H9 (cell line): ENCODE data around the gene CLIP1. TPM values are rescaled to one million over a fixed set of nuclear protein-coding genes. Genes with fewer than 3 reads are reported as not detected.

Source experiments
- DNase-seq: peaks from one replicate; pipeline ENCODE4 v3.0.0-alpha.2; 2017
- H2AFZ ChIP-seq: one replicate; pipeline ENCODE4 v1.6.1; 2013; ENCODE audit warnings: mild to moderate bottlenecking, low read length, control low read depth, moderate library complexity
- H2AK5ac ChIP-seq: 2 replicates; pipeline ENCODE4 v1.6.1; 2013; ENCODE audit warnings: low read length, control low read depth, mixed read lengths; ENCODE audit not compliant: insufficient read length
- H2BK120ac ChIP-seq: one replicate; pipeline ENCODE4 v1.6.1; 2013; ENCODE audit warnings: low read depth, mild to moderate bottlenecking, low read length, control low read depth, inconsistent platforms; ENCODE audit not compliant: poor library complexity, severe bottlenecking
- H2BK12ac ChIP-seq: 2 replicates; pipeline ENCODE4 v1.6.1; 2013; ENCODE audit warnings: low read length, control low read depth, mixed read lengths, low read depth; ENCODE audit not compliant: insufficient read length
- H2BK15ac ChIP-seq: 2 replicates; pipeline ENCODE4 v1.6.1; 2013; ENCODE audit warnings: low read depth, low read length, control low read depth
- H2BK20ac ChIP-seq: one replicate; pipeline ENCODE4 v1.6.1; 2013; ENCODE audit warnings: low read depth, mild to moderate bottlenecking, low read length, control low read depth, inconsistent platforms; ENCODE audit not compliant: poor library complexity, severe bottlenecking
- H2BK5ac ChIP-seq: 2 replicates; pipeline ENCODE4 v1.6.1; 2013; ENCODE audit warnings: low read length, control low read depth, mixed read lengths; ENCODE audit not compliant: insufficient read length
- H3K14ac ChIP-seq: 2 replicates; pipeline ENCODE4 v1.6.1; 2013; ENCODE audit warnings: low read length, control low read depth; ENCODE audit not compliant: insufficient read depth
- H3K18ac ChIP-seq: 2 replicates; pipeline ENCODE4 v1.6.1; 2013; ENCODE audit warnings: low read depth, mild to moderate bottlenecking, mixed read lengths, low read length, control low read depth; ENCODE audit not compliant: insufficient read length
- H3K23ac ChIP-seq: 2 replicates; pipeline ENCODE4 v1.6.1; 2013; ENCODE audit warnings: low read length, control low read depth, mixed read lengths, low read depth; ENCODE audit not compliant: insufficient read length
- H3K23me2 ChIP-seq: 2 replicates; pipeline ENCODE4 v1.6.1; 2013; ENCODE audit warnings: low read depth, mild to moderate bottlenecking, mixed read lengths, low read length, control low read depth; ENCODE audit not compliant: insufficient read length, poor library complexity, severe bottlenecking
- H3K27ac ChIP-seq: 2 replicates; pipeline ENCODE4 v1.5.1; 2013; ENCODE audit warnings: low read length, control low read depth, mixed read lengths, low read depth; ENCODE audit not compliant: insufficient read length
- H3K27me3 ChIP-seq: 2 replicates; pipeline ENCODE4 v1.6.1; 2013; ENCODE audit warnings: low read length, control low read depth, inconsistent platforms; ENCODE audit not compliant: insufficient read depth
- H3K4ac ChIP-seq: 2 replicates; pipeline ENCODE4 v1.6.1; 2013; ENCODE audit warnings: low read depth, mild to moderate bottlenecking, control low read depth, inconsistent platforms, low read length, moderate library complexity
- H3K4me1 ChIP-seq: 2 replicates; pipeline ENCODE4 v1.6.1; 2013; ENCODE audit warnings: low read length, control low read depth, inconsistent platforms; ENCODE audit not compliant: insufficient read depth
- H3K4me2 ChIP-seq: 2 replicates; pipeline ENCODE4 v1.6.1; 2013; ENCODE audit warnings: low read length, control low read depth, mixed read lengths; ENCODE audit not compliant: insufficient read length, insufficient read depth
- H3K56ac ChIP-seq: 2 replicates; pipeline ENCODE4 v1.6.1; 2013; ENCODE audit warnings: low read depth, mild to moderate bottlenecking, mixed read lengths, low read length, control low read depth; ENCODE audit not compliant: insufficient read length
- H3K79me1 ChIP-seq: 2 replicates; pipeline ENCODE4 v1.6.1; 2013; ENCODE audit warnings: low read depth, mild to moderate bottlenecking, moderate library complexity, low read length, control low read depth, inconsistent platforms; ENCODE audit not compliant: insufficient read depth, poor library complexity, severe bottlenecking
- H3K79me2 ChIP-seq: 2 replicates; pipeline ENCODE4 v1.6.1; 2013; ENCODE audit warnings: low read length, control low read depth, inconsistent platforms; ENCODE audit not compliant: insufficient read depth
- H3K9ac ChIP-seq: 2 replicates; pipeline ENCODE4 v1.6.1; 2013; ENCODE audit warnings: low read length, control low read depth, mixed read lengths; ENCODE audit not compliant: insufficient read length; ENCODE audit errors: extremely low read depth
- H3K9me3 ChIP-seq: one replicate; pipeline ENCODE4 v1.6.1; 2013; ENCODE audit warnings: low read depth, low read length, inconsistent platforms; ENCODE audit not compliant: control insufficient read depth
- H3T11ph ChIP-seq: one replicate; pipeline ENCODE4 v1.6.1; 2013; ENCODE audit warnings: mild to moderate bottlenecking, low read length, control low read depth, inconsistent platforms
- H4K20me1 ChIP-seq: one replicate; pipeline ENCODE4 v1.6.1; 2013; ENCODE audit not compliant: control insufficient read depth, insufficient read length, insufficient read depth
- H4K5ac ChIP-seq: 2 replicates; pipeline ENCODE4 v1.6.1; 2013; ENCODE audit warnings: low read depth, mild to moderate bottlenecking, mixed read lengths, low read length, control low read depth; ENCODE audit not compliant: insufficient read length
- H4K8ac ChIP-seq: replicated peaks from 2 replicates; pipeline ENCODE4 v1.6.1; 2013; ENCODE audit warnings: low read length, control low read depth, mixed read lengths, low read depth; ENCODE audit not compliant: insufficient read length
- H4K91ac ChIP-seq: 2 replicates; pipeline ENCODE4 v1.6.1; 2013; ENCODE audit warnings: low read depth, mild to moderate bottlenecking, moderate library complexity, mixed read lengths, low read length, control low read depth; ENCODE audit not compliant: insufficient read length
- H3K27ac Mint-ChIP-seq, 3 experiments: 2 replicates in 2 of 3; 3 replicates in 1 of 3; pipeline ENCODE4 v1.8.0; 2020 to 2021; ENCODE audit warnings: mixed read lengths in 3 of 3, mild to moderate bottlenecking in 1 of 3, moderate library complexity in 1 of 3
- H3K27me3 Mint-ChIP-seq: 2 replicates; pipeline ENCODE4 v1.8.0; 2021; ENCODE audit warnings: low read depth, mild to moderate bottlenecking, moderate library complexity, mixed read lengths
- H3K36me3 Mint-ChIP-seq, 3 experiments: 2 replicates in 2 of 3; 3 replicates in 1 of 3; pipeline ENCODE4 v1.8.0; 2020 to 2021; ENCODE audit warnings: low read depth in 3 of 3, mixed read lengths in 3 of 3; ENCODE audit not compliant: insufficient read depth in 1 of 3
- H3K4me1 Mint-ChIP-seq, 2 experiments: 2 replicates each; pipeline ENCODE4 v1.8.0; 2020; ENCODE audit warnings: mixed read lengths in 2 of 2
- H3K4me3 Mint-ChIP-seq, 2 experiments: 2 replicates in 1 of 2; 3 replicates in 1 of 2; pipeline ENCODE4 v1.8.0; 2020 to 2021; ENCODE audit warnings: mild to moderate bottlenecking in 2 of 2, mixed read lengths in 2 of 2, moderate library complexity in 1 of 2
- H3K9me3 Mint-ChIP-seq, 2 experiments: 2 replicates in 1 of 2; 3 replicates in 1 of 2; pipeline ENCODE4 v1.8.0; 2020; ENCODE audit warnings: mild to moderate bottlenecking in 2 of 2, mixed read lengths in 2 of 2, moderate library complexity in 1 of 2
- WGBS: extraction: QIAGEN DNeasy Blood & Tissue Kit; methylation state at CpG from one replicate; pipeline ENCODE4 v1.1.7; 2013; ENCODE audit warnings: missing lambda C conversion rate, low lambda C conversion rate, mixed read lengths; ENCODE audit not compliant: insufficient read length; ENCODE audit errors: extremely low coverage; 5-methylcytosine and 5-hydroxymethylcytosine counted together
- total RNA-seq: library from RNA; stranded (reverse); gene quantifications from 2 replicates; pipeline ENCODE4 v1.2.1, GENCODE V29; 2021
- TF ChIP-seq, protein P1 (sequence below): fragments of 200-600 bp; sonication (generic); conservative IDR thresholded peaks from 3 replicates; pipeline ENCODE4 v1.8.0; 2021; ENCODE audit warnings: antibody characterized with exemption, mild to moderate bottlenecking

Gene CLIP1
- total RNA-seq, 1 experiment from 2014 or later, result 23.6 TPM

GRCh38 chr12:122318607-122319605 is 103.6 kb downstream of the CLIP1 start:
- Histone ChIP-seq H3K79me1 (no peaks in the 10 kb centered on the region), H2AFZ (no peak overlapping the region), H4K20me1 (no peaks in the 10 kb centered on the region), H3K27ac (no peak overlapping the region), H3K79me2 (no peaks in the 10 kb centered on the region; the same call in 1 of the 2 replicates), H3K9ac (no peak overlapping the region), H3K4me1 (no peaks in the 10 kb centered on the region), H2BK20ac (no peak overlapping the region), H4K8ac (no peak overlapping the region), H3K4ac (no peak overlapping the region), H4K91ac (no peak overlapping the region), H3K4me2 (no peak overlapping the region), H2BK5ac (no peak overlapping the region), H3K9me3 (no peaks in the 10 kb centered on the region), H2AK5ac (no peak overlapping the region), H3K14ac (no peak overlapping the region), H2BK120ac (no peak overlapping the region), H3K23me2 (no peaks in the 10 kb centered on the region), H3K27me3 (no peaks in the 10 kb centered on the region), H3T11ph (no peak overlapping the region), H2BK15ac (no peak overlapping the region), H4K5ac (no peak overlapping the region), H2BK12ac (no peak overlapping the region), H3K18ac (no peak overlapping the region), H3K56ac (no peak overlapping the region), H3K23ac (no peak overlapping the region)
- DNase-seq, result no peak
- Mint-ChIP-seq H3K36me3 (peaks cover 0 to 21% (median 7%) of the 10 kb centered on the region in 3 experiments; a peak in 4 of 7 replicates), H3K9me3 (no peaks in the 10 kb centered on the region), H3K4me1 (peaks cover 0 to 9% of the 10 kb centered on the region in 2 experiments; a peak in 2 of 4 replicates), H3K27me3 (no peaks in the 10 kb centered on the region), H3K27ac (peak overlapping the region in 2 of 3 experiments; percentile 55 to 72; a peak in 3 of 7 replicates), H3K4me3 (no peak overlapping the region)
- TF ChIP-seq, protein P1, sequence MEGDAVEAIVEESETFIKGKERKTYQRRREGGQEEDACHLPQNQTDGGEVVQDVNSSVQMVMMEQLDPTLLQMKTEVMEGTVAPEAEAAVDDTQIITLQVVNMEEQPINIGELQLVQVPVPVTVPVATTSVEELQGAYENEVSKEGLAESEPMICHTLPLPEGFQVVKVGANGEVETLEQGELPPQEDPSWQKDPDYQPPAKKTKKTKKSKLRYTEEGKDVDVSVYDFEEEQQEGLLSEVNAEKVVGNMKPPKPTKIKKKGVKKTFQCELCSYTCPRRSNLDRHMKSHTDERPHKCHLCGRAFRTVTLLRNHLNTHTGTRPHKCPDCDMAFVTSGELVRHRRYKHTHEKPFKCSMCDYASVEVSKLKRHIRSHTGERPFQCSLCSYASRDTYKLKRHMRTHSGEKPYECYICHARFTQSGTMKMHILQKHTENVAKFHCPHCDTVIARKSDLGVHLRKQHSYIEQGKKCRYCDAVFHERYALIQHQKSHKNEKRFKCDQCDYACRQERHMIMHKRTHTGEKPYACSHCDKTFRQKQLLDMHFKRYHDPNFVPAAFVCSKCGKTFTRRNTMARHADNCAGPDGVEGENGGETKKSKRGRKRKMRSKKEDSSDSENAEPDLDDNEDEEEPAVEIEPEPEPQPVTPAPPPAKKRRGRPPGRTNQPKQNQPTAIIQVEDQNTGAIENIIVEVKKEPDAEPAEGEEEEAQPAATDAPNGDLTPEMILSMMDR, result no peak
- WGBS, result no CpG with 5 or more reads among the region's 8 CpGs
